Heart left ventricle (tissue), 13 donors: Measurements from ENCODE around the gene MECP2.

Experiments
- POLR2A ChIP-seq, 2 donors: fragments of 450-650 bp; IDR thresholded peaks; one replicate each; pipeline ENCODE4 v1.6.1; 2017; ENCODE audit warnings: antibody characterized with exemption in 2 of 2, mild to moderate bottlenecking in 2 of 2, moderate library complexity in 2 of 2
- TF ChIP-seq, protein P1 (sequence below), 12 donors: fragments of 200-600 bp; sonication (generic) in 4 of 12; IDR thresholded peaks; one replicate each; pipeline versions ENCODE4 v1.5.0 to v1.8.0; 2018 to 2022; ENCODE audit warnings: antibody characterized with exemption in 12 of 12, mild to moderate bottlenecking in 5 of 12
- donor health status: ischemic (EF 13 %, LVEDD 7.1; RV severe dilation, severe dysfunction).
- donor health status: DM: no; HTN: yes; CAD: no.
- donor health status: DM: no; HTN: no; CAD: no.
- donor health status: ischemic (EF 25% LVEDD 6.9; RV normal size, moderate dysfunction).
- donor health status: ischemic (EF 25% LVEDD 5.7; RV mildly dilated, moderate dysfunction).
- donor health status: ischemic (EF 35%, LVEDD 5.7; RV mildly dilated, moderate dysfunction).
- donor health status: nonischemic (EF 11% LVEDD 7.7; RV severe dilation, severe dysfunction).
- donor health status: DM: yes; HTN: yes; CAD: no.
- donor health status: PGD.
- donor health status: ischemic (EF 29% LVEDD 5.4; RV normal size, mild dysfunction).
- donor health status: nonischemic (EF 23%, LVEDD 6.1; RV moderate dilation, normal function).

- TF ChIP-seq, protein P1, sequence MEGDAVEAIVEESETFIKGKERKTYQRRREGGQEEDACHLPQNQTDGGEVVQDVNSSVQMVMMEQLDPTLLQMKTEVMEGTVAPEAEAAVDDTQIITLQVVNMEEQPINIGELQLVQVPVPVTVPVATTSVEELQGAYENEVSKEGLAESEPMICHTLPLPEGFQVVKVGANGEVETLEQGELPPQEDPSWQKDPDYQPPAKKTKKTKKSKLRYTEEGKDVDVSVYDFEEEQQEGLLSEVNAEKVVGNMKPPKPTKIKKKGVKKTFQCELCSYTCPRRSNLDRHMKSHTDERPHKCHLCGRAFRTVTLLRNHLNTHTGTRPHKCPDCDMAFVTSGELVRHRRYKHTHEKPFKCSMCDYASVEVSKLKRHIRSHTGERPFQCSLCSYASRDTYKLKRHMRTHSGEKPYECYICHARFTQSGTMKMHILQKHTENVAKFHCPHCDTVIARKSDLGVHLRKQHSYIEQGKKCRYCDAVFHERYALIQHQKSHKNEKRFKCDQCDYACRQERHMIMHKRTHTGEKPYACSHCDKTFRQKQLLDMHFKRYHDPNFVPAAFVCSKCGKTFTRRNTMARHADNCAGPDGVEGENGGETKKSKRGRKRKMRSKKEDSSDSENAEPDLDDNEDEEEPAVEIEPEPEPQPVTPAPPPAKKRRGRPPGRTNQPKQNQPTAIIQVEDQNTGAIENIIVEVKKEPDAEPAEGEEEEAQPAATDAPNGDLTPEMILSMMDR (IDR thresholded peaks at IDR 0.05) = no peak
- TF ChIP-seq POLR2A (IDR thresholded peaks at IDR 0.05) = no peak
These were observed 34.8 kb upstream of the MECP2 start for GRCh38 chrX:154132366-154132765.
